HG03139 (cell line): ENCODE data around the gene TRIL.

Source experiments
- ATAC-seq: cut with Tn5 transposase; IDR thresholded peaks from one replicate; pipeline ENCODE4 v1.9.1; 2021; ENCODE audit not compliant: unreplicated experiment

TRIL gene

DNA sequence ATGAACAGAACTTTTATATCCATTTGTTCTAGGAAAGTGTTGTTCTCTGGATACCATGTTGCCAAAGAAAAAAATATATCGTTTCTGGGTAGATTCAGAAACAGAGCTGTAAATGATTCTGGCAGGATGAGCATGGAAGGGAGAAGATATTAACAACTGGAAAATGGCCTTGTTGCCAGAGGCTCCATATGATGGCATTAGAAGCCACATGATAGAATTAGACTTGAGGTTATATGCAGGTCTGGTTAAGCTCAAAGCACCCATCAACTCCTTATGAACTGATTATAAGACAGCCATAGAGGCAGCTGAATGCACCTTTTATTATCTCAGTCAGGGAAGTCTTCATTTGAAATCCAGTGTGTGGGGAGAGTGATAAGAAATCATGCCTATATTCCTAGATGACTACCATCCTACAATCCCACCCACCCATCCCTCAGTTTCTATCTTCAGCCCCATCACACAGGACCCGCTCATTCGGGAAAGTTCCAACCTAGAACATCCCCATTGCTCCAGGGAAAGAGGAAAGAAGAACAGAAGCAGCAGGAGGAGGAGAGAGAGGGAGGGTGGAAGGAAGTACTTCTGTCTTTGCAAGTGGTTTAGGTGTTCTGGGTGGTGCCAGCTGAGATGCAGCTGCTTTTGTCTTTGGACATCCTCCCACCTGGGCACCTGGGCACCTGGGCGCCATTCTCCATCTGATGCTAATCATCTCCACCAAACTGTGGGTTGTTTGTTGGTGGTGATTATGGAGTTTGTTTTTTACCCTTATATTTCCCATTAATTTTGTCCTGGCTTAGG, 25.5 kb upstream of the TRIL start:
- no peak for ATAC-seq

- no peak for ATAC-seq
Measured at GRCh38 chr7:28981161-28981465, 23.0 kb upstream of the TRIL start.

GRCh38 chr7:28980451-28981160, 22.5 kb upstream of the TRIL start:
- no peak for ATAC-seq

DNA sequence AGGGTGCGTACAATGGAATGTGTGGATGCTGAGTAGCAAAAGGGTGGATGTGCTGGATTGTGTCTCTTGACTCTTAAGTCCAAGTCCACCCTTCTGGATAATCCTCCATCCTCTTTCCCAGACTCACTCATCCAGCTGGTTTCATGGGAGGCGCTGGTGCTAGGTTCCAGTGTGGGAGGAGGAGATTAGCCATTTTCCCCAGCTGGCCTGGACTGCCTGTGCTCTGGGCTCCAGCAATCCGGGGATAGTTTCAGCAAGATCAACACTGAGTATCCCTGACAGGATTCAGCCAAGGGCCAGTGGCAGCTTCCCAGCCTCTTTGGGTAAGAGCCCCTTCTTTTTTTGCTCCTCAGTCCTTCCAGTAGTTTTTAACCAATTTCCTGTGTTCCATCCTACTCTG, 21.6 kb upstream of the TRIL start:
- ATAC-seq: no peak

DNA sequence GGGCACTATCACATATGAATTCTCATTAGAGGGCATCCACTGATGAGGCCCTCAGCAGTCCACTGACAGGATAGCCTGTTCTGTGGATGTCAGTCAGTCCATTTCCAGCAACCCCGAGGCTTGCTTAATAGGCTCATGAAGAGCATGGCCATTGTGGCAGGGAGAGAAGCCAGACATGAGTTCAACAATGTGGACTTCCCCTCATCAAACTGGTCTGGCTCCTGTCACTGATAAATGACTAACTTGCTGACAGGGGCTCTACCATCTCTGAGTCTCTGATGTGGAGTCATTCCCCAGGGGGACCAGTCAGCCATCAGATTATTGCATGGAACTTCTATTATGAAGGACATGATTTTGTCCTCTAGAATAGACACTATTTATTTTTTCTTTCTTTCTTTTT, 19.8 kb upstream of the TRIL start:
- ATAC-seq: no peak

DNA sequence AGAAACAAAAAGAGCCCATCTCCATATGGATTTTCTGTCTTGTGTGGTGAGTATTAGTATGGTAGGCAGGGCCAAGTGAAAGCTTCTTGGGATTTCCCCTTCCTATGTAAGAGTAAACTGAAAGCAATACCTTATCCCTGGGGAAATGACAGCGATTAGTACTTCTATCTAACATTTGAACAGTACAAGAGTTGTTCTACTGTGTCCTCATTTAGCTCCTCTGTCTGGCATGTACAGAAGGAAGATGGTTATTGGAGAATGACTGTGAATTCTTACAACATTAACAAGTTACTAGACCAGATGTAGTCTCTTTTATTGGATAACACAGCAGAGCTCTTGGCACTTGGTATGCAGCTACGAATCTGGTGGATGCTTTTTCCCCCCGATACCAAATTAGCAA, 17.9 kb upstream of the TRIL start:
- ATAC-seq: no peak

GRCh38 chr7:28973591-28973990, 15.5 kb upstream of the TRIL start:
- no peak for ATAC-seq

GRCh38 chr7:28964056-28964455, 5.9 kb upstream of the TRIL start:
- ATAC-seq: no peak

DNA sequence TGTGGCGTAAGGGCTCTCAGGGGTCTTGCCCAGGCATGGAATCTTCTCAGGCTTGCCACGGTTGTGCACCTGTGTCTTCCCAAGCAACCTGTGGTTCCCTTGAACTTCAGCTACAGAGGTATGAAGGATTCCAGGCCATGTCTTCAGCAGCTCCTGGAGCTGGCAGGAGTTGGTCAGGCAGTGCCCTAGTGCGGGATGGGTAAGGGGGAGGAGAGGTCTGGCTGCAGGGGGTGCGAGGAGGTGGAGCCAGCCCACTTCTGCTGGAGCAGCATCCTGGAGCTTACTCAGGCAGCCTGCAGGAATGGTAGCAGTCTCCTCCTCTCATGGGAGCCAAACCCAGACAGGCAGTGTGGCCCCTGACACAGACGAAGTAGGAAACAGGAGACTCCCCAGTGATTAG, 3.8 kb upstream of the TRIL start:
- no peak for ATAC-seq

DNA sequence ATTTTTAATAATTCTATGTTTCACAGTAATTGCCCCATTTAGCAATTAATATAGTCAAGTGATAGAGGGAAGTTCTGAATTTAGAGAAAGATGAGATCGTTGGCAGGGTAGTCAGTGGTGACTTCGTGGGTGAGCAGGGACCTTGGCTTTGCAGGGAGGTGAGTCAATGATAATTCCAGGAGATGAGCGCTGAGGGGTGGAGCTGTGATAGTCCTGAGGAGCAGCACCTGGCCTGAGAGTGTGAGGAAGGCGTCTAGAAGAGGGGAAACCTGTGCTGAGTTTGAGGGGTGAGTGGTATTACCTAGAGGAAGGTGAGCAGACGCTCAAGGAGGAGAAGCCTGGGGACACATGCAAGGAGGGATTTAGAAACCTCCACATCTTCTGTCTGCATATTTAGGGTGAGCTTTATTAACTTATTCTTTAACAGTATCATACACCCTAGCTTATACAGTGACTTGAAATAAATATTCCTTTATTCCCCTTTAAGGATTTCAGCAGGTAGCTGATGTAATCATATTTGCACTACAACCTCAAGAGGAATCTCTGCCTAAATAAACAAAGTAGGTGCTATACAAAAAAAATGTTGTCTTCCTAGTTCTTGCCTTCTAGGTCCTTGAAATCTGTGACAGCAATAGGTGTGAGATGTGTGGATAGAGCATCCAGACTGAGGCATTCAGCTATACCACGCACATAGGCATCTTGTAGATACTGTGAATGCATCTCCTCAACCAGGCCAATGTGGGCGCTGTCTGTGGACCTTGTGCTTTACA, 2.1 kb upstream of the TRIL start:
- ATAC-seq: no peak

- no peak for ATAC-seq
Measured at GRCh38 chr7:28958980-28959347, 834 bp upstream of the TRIL start.

DNA sequence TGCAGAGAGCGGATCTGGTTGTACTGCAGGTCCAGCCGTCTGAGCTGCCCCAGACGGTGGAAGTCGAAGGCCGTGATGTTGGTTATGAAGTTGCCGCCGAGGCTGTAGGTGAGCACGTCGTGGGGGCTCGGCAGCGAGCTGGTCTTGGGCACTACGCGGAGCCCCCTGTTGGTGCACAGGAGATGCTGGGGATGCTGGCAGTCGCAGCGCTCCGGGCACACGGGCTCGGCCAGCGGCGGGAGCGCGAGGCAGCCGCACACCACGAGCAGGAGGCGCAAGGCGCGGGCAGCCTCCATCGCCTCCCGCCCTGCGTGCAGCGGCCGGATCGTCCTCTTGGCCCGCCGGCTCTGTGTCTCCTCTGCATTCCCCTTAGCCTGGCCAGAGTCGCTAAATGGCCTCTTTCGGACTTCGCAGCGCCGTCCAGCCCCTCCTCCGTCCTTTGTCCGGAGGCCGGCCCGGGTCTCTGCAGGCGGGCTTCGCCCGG, 337 bp downstream of the TRIL start:
- no peak for ATAC-seq

DNA sequence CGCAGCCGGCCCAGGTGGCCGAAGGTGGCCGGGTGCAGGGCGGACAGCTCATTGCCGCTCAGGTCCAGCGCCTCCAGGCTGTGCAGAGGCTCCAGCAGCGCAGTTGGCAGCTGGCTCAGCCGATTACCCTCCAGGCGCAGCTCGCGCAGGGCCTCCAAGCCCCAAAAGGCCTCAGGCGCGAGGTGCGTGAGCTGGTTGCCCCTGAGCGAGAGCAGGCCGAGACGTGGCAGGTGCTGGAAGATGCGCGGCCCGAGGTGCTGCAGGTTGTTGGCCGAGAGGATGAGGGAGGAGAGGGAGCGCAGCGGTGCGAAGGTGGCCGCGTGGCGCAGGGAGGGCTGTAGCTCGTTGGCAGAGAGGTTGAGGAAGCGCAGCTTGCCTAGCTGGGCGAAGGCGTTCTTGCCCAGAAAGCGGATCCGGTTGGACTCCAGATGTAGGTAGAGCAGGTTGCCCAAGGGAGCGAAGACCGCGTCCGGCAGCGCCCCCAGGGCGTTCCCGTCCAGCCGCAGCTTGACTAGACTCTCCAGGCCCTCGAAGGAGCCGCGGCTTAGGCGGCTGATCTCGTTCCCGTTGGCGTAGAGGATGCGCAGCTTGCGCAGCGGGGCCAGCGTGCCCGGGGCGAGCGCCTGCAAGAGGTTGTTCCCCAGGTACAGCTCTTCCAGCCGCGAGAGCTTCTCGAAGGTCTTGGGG, 923 bp downstream of the TRIL start:
- ATAC-seq: no peak

DNA sequence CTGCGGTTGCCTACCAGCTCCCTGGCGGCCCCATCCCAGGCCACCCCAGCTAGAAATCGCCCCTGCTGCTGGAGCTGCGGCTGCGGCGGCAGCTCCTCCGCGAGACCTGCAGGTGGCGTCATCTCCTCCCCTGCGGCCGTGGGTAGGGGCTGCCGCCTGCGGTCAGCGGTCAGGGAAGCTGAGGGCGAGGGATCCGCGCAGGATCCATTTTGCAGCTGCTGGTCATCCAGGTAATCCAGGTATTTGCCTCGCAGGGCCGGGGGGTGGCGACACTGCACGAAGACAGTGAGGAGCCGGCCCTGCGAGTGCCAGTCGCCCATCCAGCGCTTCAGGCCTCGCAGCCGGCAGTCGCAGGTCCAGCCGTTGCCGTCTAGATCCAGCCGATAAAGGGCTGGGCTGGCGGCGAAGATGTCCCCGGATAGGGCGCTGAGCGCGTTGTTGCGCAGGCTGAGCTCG, 1.5 kb downstream of the TRIL start:
- no peak for ATAC-seq

DNA sequence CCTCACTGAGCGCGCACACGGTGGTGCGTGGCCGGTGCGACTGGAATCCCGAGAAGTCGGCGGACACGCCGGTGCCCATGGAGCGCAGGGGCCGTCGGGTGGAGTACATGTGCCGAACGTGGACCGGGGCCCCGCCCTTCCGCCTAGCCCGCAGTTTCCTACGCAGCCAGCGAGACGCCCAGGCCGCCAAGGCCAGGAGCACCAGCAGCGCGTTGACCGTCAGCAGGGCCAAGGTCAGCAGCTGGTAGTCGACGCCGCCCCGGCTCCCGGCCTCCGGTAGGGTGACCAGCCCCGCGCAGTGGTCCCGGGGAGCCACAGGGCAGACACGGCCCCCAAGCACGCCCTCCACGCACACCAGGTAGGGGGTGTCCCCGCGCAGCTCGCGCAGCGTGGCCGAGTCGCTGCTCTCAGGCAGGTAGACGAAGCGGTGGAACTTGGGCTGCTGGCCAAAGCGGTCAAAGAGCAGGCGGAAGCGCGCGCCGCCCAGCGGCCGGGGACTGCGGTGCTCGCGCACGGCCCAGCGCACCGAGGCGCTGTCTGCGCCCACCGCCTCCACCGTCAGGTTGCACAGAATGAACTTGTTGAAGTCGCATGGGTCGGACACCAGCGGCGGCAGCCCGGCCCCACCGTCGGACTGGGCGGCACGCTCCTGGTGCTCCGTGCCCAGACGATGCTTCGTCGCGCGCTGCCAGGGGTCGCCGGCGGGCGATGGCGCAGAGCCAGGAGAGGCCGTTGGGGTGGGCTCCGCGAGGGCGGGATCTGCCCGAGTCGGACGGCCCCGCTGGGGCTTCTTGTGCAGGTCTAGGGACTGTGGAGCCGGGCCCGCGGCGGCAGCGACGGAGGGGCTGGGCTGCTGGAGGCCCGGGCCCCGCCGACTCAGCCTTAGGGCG, 2.2 kb downstream of the TRIL start:
- no peak for ATAC-seq

DNA sequence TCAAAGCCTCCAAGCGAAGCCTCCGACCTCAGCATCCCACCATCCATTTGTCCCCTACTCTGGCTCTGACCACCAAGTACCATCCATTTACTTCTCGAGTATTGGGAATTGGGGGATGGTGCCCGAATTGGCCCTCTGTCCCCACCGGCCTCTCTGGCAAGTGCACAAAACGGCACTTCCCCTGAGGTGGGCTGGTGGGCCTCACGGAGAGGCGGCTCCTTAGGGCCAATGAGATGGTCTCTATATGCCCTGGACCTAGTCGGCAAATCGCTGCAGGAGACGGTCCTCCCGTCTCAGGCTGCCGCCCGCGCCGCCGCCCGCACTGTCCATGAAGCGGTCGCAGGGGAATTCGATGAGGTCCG, 2.8 kb downstream of the TRIL start:
- no peak for ATAC-seq

GRCh38 chr7:28954946-28955345, 3.2 kb downstream of the TRIL start:
- ATAC-seq: no peak

DNA sequence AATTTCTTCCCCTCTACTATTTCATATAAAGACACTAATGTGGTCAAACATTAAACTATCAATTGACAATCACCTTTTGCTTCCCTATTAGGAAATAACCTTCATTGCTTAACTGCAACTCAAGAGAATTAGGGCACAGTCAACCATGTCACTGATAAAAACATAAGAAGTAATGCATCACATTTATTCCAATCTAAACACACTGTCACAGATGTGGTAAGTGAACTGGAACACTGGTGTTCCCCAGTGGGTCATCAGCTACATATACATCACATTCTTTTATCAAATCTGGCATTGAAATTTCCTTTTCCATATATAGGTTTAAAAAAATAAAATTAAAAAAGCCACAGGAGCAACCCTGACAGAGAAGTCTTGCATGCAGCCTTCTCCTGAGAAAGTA, 3.7 kb downstream of the TRIL start:
- ATAC-seq: no peak

DNA sequence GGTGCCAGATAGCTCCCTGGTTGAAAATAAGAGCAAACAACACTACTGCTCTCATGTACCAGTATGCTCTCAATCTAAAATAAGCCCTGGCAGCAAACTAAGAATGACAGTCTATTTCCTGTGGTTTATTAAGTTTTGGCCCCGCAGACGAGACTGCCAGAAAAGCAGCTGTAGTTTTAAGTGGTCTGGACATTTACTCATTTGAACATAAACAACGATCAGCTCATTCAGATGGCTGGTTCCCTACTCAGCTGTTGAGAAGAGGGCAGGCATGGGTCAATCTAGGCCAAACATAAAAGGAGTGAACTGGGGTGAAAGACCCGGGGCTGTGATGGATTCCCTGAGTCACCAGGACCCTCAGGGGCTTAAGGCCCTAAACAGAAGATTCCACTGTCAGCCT, 4.5 kb downstream of the TRIL start:
- no peak for ATAC-seq

DNA sequence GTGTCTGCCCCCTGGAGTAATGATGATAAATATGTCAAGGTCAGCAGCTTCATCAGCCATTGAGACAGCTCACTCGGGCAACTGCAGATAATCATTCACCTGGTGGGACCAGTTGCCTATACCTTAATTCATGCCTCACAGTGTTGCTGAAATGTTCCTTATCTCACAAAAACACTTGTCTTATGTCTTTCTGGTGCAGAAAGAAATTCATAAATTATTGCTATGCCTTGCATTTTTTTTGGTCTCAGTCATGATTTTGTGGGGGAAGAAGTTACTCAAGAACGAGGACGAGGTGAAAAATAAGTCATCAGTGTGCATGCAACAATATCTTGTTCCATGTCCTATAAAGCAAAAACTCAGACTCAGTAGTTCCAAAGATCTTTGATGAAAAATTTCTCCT, 16.0 kb downstream of the TRIL start:
- no peak for ATAC-seq
